Limb (tissue), 2 donors: ENCODE measurements around the gene ZNF23.

Experiments used
- DNase-seq, 2 donors: peaks; one replicate each; pipeline ENCODE4 v3.0.0-alpha.2; 2016; ENCODE audit errors: extremely low spot score in 2 of 2

ZNF23 gene

GRCh38 chr16:71472051-71472450, 10.0 kb upstream of the ZNF23 start:
- no peak for DNase-seq

- peak; percentile 23 to 74 for DNase-seq
Measured at GRCh38 chr16:71467810-71468209, 5.8 kb upstream of the ZNF23 start.

DNA sequence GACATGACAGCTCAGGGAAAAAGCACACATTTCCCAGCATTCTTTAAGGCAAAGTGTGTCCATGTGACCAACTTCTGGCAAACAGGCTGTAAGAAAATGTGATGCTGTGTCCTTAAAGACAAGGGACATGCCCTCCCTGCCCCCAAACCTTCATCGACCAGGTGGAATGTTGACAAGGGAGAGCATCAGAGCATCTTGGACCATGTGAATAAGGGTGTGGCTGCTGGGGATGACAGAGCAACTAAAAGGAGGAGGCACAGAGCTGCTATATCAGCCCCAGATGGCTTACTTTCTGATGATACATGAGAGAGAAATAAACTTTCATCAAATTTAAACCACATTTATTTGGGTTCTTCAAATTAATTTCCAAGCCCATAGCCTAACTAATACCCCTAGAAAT, 2.2 kb upstream of the ZNF23 start:
- DNase-seq: no peak

DNA sequence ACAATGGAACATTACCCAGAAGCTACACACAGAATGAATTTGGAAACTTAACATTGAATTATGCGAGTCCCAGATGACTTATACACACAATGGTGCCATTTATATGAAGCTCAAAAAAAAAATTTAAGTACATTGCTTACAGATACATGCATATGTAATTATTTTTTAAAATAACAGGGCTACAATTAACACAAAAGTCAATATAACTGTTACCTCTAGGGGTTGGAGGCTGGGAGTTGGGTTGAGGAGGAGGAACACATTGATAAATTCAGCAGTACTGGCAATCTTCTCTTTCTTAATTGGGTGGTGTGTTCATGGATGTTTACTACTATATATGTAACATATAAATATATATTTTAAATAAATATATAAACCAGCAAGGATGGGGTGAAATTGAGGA, 1.1 kb downstream of the ZNF23 start:
- DNase-seq: no peak

DNA sequence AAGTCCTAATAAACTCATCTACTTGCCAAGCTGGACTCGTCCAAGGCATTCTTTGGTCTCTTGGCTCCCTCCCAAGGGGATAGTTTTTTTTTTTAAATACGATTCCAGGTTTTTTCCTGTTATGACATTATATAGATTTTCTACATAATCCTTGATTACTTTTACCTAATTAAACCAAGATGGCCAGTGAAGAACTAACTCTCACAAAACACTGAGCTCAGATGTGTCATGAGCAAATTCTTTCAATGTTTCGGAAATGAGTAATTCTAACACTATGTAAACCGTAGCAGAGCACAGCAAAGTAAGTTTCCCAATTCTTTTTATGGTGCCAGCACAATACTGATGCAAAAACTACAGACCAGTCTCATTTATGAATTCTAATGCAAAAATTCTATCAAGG, 1.8 kb downstream of the ZNF23 start:
- DNase-seq: no peak

- DNase-seq: no peak
Measured at GRCh38 chr16:71459510-71459909, 2.5 kb downstream of the ZNF23 start.

- DNase-seq: no peak
Measured at GRCh38 chr16:71456801-71457200, 5.2 kb downstream of the ZNF23 start.

DNA sequence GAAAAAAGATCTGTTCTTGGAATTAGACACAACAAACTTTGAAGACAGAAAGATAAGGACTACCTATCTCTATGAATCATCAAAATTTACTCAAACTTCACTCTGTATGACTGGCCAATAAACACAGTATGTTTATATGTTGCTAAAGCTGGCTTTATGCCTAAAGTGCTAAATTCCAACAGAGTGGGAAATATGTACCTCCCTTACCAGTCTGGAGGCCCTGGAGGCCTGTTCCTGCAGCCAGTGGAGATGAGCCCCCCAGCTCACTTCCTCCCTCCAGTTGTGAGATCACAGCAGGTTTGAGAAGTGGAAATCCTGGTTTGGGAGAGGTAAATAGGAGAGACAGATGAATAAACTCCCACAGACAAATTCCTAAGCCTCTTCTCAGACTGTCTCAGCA, 9.0 kb downstream of the ZNF23 start:
- DNase-seq: no peak

DNA sequence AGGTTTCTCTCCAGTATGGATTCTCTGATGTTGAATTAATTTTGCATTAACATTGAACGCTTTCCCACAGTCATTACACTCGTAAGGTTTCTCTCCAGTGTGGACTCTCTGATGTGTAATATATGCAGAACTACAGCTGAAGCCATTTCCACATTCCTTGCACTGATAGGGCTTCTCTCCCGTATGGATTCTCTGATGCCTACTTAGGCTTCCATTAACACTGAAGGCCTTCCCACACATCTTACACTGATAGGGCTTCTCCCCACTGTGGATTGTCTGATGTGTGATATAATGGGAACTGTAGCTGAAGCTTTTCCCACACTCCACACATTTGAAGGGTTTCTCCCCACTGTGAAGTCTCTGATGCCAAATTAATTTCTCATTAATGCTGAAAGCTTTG, 13.0 kb downstream of the ZNF23 start:
- DNase-seq: no peak

DNA sequence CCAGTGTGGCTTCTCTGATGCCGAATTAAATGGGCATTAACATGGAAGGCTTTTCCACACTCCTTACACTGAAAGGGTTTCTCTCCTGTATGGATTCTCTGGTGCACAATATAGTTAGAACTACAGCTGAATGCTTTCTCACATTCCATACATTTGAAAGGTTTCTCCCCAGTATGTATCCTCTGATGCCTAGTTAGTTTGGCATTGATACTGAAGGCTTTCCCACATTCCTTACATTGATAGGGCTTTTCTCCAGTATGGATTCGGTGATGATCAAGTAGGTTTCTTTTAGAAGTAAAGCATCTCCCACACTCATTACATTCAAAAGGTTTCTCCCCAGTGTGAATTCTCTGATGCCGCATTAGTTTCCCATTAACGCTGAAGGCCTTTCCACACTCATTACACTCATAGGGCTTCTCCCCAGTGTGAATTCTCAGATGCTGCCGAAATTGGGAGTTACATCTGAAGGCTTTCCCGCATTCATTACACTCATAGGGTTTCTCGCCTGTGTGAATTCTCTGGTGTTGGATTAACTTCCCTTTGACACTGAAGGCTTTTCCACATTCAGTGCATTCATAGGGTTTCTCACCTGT, 13.7 kb downstream of the ZNF23 start:
- no peak for DNase-seq

DNA sequence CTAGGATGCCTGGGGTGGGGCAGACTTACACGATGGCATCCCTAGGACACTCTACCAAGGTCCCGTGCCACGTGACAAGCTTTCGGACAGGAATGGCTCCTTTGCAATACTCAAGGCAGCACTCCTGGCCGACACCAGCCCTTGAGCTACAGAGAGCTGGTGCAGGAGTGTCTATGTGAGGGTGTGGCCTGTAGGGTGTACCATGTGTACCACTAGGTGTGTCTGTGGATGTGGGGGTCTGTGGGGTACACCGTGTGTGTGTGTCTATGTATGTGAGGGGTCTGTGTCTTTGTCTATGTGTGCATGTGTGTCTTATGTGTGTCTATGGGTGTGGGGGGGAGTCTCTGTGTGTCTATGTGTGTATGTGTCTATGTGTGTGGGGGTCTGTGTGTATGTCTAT, 18.3 kb downstream of the ZNF23 start:
- no peak for DNase-seq

DNA sequence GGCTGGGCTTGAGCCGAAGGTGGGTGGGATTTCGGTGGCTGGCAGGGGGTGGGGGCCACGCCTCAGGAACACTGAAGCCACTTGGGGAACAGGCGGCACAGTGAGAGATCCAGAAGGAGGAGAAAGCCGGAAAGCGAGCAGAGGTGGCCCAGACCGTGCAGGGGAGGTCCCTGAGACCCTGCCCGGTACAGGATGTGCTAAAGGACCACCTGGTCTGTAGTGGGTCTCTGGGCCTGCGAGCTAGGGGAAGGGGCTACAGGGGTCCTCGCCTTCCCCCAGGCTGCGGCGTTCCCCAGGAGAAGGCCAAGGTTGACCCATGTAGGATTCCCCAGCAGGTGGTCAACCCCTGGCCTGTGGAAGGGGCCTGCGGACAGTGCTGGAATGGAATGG, 20.0 kb downstream of the ZNF23 start, which contains the start of gene TLE7:
TSS of gene TLE7 (minus strand) at position 4 of the 390 bp plus-strand sequence. CDS start 8,730 bp downstream, outside the sequence.
- DNase-seq: no peak

DNA sequence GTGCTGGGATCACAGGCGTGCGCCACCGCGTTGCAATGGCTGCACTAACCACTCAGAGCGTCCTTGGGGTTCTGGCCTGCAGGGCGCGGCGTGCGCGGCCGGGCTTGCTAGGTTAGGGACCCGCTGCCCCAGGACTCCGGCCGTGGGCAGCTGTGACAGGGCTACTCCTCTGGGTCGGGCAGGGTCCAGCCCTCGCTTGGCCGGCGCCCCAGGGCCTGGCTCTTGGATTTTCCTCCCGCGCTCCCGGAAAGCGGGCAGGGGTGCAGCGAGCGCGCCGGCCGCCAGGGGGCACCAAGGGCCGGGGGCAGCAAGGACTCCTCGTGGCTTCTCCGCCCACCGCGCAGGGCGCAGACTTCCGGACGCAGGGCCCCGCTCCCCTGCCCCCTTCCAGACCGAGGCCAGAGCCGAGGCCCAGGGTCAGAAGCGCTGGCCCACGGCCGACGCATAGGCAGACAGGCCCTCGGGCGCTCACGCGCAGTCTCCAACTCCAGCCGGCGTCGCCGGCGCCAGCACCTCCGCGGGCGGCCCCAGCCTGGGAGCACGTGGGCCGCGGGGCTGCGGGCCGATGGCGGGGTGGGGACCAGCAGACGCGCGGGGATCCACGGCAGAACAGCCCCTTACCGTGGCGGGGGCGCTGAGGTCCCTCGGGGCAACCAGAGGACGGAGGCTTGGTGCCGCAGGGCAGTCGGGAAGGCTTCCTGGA, 20.5 kb downstream of the ZNF23 start:
- no peak for DNase-seq

GRCh38 chr16:71440669-71441347, 21.2 kb downstream of the ZNF23 start:
- DNase-seq: no peak

DNA sequence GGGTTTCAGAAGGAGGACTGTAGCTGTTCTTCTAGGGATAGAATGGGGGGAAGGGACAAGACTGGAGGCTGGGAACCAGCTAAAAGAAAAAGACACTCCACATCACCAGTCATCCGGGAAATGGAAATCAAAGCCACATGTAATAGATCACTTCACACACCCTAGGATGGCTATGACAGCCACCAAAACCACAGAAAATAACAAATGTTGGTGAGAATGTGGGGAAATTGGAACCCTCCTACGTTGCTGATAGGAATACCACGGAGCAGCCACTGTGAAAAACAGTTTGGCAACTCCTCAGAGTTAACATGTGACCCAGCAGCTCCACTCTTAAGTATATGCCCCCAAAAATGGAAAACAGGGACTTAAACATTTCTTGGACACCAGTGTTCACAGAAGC, 22.5 kb downstream of the ZNF23 start:
- DNase-seq: no peak

GRCh38 chr16:71436473-71436872, 25.6 kb downstream of the ZNF23 start:
- DNase-seq: no peak

- DNase-seq: no peak
Measured at GRCh38 chr16:71432906-71433305, 29.1 kb downstream of the ZNF23 start.

- DNase-seq: no peak
Measured at GRCh38 chr16:71431991-71432390, 30.1 kb downstream of the ZNF23 start.

DNA sequence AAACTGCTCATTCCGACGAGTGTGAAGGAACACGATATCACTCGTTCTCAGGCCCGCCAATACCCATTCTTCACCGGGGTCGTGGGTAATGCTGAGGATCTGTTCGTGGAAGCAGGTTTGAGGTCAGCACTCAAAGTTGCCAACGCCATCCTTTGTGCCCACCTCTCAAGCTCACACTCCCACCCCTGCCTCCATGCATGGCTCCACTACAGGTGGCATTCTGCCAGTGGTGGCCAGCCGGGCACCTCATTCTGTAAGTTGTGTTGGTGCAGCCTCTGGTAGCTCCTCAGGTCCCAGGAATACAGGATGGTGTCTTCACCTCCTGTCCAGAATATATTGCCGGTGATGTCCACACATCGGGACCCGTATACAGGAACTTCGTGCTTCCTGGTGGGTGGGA, 30.9 kb downstream of the ZNF23 start:
- no peak for DNase-seq

GRCh38 chr16:71430744-71431143, 31.3 kb downstream of the ZNF23 start:
- no peak for DNase-seq

GRCh38 chr16:71429581-71429980, 32.5 kb downstream of the ZNF23 start:
- DNase-seq: no peak

DNA sequence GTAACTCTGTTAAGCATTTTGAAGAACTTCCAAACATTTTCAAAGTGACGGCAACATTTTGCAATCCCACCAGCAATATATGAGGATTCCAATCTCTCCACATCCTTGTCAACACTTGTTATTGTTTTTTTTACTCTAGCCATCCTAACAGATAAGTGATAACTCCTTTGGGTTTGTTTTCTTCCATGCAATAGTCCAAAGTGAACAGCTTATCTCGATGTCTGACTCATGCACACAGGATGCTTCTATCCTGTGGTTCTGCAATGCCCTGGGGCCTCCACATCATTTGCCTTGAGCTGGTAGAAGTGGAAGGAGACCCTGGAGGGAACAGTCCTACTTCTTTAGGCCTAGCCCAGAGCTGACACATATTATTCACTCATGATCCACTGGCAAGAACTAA, 33.2 kb downstream of the ZNF23 start:
- no peak for DNase-seq

DNA sequence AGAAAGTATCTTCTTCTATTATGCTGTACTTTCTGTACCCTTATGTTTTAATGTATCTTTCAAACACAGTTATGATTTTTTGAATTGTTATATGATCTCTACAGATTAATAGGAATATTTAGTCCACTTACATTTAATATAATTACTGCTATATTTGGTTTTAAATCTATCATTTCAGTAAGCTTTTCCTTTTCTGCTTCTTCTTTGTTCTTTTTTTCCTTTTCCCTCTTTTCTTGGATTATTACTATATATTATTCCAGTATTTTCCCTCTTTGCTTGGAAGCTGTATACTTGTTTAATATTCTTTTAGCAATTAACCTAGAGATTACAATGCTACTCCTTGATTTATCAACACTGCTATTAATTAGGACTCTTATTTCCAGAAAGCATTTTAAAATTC, 33.7 kb downstream of the ZNF23 start:
- DNase-seq: no peak
